GF-D8 (cell line): ENCODE results near the gene STMN1.

Source experiments
- DNase-seq: peaks from one replicate; lab custom pipeline; 2025; lab: John Stamatoyannopoulos, UW

The STMN1 gene

GRCh38 chr1:25871086-25871703 is 35.0 kb downstream of the STMN1 start:
- peak; percentile 6 for DNase-seq

GRCh38 chr1:25870614-25871013 is 35.6 kb downstream of the STMN1 start:
- DNase-seq: no peak

DNA sequence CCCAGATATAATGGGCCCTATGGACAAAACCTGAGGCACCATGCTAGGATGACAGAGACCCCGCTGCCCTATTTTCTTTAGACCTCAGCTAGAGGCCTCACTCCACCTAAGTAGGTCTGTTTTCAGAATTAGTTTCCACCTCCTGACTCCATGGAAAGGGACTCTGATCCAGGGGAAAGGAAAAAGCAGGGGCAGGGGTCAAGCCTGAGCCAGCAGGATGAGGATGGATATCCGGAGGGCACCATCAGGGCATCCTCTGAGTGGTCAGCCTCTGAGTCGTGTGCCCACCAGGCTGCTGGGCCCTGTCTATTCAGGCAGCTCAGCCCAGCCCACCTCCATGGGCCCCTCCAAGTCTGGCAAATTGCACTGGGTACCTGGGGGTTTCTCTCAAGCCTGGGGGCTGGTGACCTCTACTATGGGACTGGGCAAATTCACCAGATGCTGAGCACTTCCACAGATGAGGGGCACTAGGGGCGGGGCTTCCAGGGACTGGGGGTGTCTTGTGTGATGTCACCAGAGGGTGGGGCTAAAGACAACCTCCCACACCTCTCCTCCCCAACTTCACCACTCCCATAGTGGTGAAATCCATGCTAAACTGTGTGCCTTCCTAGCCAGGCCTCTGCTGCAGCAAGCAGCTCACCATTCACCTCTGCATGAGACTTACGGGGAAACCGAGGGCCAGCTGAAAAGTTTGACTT is 36.2 kb downstream of the STMN1 start:
- DNase-seq: no peak

DNA sequence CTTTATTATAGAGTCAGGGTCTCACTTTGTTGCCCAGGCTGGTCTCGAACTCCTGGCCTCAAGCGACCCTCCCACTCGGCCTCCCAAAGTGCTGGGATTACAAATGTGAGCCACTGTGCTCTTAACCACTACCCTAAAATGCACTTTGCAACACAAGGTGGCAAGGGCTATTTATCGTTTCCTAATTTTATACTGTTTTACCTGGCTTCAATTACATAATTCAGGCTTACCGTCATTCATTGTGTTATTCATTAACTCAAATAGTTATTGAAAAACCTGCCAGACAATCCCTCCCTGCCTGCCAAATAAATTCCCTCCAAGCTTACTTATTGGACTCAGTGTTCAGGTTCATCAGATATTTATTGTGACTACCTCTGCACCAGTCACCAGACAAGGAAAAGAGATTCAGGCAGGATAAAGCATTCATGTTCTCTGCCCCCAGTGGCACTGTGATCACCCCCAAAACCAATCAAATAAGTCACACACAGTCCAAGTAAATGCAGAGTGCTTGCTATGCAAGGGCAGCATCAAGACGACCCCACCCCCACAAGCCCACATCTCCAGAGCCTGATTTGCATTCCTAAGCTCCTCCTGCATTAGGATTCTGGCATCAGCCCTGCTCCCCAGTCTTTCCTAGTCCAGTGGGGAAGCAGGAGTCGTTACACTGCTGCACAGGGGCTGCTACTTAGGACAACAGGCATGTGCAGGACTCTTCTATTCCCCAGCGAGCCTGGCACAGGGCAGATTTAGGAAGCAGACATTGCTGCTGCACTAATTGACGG is 38.8 kb downstream of the STMN1 start:
- DNase-seq: no peak

DNA sequence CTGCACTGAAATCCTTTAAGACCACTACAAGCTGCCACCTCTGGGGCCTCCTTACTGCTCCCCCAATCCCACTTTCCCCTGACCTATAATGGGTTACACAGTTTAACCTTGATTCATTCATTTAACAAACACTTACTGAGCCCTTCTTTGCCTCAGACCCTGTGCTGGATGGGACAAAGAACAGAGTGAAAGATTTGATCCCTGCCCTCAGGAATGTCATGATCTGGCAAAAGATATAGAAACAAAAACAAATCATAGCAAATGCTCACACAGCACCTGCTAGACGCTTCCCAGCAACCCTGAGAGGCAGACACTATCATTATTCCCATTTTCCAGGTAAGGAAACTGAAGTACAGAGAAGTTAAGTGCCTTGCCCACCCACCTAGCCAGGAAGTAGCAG is 39.9 kb downstream of the STMN1 start:
- DNase-seq: no peak

DNA sequence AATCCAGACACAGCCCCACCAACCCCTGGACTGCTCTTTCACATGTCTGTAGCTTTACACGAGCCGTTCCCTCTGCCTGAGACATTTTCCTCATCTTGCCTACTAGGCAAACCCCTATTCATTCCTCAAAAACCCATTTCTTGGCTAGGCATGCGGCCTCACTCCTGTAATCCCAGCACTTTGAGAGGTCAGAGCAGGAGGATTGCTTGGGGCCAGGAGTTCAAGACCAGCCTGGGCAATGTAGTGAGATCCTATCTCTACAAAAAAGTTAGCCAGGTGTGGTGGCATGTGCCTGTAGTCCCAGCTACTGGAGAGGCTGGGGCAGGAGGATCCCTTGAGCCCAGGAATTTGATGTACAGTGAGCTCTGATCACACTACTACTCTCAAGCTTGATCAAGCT is 41.8 kb downstream of the STMN1 start:
- DNase-seq: no peak

DNA sequence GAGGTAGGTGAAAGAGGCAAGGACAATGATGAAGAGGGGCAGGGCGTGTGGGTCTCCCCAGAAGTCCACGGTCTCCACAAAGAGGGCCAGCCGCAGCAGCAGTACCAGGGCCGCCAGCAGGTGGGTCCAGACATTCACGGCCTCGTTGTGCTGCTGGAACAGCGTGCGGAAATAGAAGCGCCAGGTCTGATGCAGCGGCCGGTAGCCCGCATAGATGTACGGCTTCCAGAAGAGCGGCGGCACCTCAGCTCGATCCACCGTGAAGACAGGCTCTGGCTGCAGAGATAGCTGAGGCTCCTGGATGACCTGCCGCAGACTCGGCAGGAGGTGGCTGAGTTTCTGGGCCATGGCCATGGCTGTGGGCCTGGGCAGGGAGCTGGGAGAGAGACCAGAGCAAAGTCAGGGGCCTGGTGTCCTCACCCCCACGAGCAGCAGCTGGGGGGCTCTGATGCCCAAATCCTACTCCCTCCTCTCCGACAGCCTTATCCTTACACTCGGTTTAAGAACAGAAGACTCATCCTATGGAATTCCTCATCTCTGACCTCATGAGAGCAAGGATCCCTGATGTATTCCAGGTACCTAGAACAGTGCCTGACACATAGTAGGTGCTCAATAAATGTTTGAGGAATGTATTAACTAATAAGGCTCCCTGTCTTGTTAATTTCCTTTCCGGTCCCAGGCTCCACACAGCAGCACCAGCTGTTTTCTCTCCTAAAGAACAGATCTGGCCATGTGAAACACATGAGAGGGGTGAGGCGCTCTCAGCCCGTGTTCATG is 42.5 kb downstream of the STMN1 start:
- DNase-seq: no peak

DNA sequence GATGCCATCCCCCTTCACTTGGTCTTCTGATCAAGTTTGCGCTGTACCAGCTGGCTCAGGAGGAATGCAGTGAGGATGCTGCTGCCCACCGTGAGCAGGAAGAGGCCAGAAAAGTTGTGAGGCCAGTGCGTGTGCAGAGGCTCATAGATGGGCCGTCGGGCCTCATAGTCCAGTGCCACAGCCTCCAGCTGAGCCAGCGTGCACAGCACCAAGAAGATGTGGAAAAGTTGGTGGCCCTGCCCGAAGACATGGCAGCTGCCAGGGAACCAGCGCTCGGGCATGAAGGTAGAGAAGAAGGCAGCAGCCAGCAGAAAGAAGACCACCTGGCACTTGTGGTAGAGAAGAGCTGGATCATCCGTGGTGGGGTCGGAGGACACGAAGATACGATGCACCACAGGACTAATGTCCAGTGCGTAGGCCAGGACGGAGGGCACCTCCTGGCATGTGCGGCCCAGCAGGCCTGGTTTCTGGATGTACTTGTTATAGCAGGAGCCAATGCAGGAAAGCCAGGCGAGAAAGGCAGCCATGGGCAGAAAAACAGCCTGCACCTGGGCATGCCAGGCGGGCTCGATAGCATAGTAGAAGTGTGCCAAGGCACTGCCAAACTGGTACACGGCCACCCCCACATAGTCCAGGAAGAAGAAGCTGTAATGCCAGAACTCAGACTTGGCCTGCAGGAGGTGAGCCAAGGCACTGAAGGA is 43.3 kb downstream of the STMN1 start:
- no peak for DNase-seq

- DNase-seq: peak; percentile 74
Measured at GRCh38 chr1:25861316-25862286, 44.6 kb downstream of the STMN1 start.

DNA sequence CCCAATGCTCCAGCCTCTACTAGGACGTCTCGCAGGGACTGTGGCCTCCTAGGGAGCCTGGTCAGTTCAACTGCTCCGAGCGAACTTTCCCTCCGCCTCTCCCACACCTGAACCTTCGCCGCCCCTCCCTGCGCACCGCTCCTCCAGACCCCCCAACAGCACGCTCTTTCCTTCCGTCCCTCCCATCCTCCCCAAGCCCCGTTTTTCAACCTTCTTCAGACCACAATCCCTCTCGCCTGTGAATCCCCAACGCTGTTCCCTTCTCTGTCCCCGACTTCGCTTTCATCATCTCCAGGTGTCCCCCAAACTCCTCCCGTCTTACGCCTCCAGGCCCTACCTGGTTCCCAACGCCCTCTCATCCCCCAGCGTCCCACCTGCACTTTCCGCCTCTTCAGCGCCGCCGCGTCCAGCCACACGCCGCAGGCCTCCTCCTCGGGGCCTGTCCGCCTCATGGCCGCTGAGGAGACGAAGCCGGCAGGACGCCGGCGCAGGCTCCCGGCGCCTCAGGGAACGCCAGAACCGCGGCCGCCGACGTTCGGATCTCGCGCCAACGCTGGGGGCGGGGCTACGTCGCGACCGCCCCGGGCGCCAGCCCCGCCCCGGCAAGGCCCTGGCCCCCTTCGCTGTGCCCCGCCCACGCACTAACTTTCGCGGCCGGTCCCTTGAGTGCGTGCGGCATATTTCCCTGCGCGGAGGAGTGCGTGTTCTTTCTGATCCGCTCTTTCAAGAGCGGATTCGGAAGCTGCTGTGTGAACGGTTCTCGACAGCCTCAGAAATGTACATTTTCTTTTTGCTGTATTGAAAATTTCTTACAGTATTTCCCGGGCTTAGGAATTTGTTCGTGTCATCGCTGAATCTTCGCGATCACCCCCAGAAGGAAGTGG is 47.1 kb downstream of the STMN1 start, which contains the start of gene AUNIP:
Gene AUNIP, minus strand, starts transcription at position 552 of the 884 bp plus-strand sequence. Its CDS starts 100 bp downstream, at position 452.
- peak; percentile 75 for DNase-seq

DNA sequence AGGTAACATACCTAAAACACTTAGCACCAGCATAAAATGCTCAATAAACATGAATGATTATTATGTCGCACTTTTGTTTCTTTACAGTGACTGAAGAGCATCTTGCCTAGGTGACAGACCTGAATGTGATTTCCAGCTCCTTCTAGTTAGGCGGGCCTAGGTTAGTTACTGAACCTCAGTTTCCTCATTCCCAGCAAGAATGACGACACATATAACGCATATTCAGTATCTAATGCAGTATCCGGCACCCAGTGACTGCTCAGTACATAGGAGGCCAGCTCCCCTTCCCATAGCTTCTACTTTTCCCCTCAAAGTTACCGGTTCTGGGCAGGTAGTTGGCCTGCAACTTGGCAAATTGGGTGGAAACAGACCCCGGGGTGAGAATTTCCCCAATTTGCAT is 47.7 kb downstream of the STMN1 start:
- DNase-seq: peak; percentile 6

DNA sequence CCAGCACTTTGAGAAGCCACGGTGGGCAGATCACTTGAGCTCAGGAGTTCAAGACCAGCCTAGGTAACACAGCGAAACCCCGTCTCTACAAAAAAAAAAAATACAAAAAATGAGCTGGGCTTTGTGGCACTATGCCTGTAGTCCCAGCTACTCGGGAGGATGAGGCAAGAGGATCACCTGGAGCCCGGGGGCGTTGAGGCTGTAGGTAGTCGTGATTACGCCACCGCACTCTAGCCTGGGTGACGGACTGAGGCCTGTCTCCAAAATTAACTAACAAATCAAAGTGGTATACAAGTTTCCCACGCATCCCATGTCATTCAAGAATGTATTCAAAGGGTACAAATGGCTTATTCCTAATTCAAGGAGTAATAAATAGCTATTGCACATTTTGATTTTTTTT is 49.4 kb downstream of the STMN1 start:
- DNase-seq: no peak

GRCh38 chr1:25854554-25854953 is 51.7 kb downstream of the STMN1 start:
- DNase-seq: no peak
